GM15510 (cell line): ENCODE measurements around the gene TMPRSS11B.

Experiments
- POLR2A ChIP-seq: IDR thresholded peaks from 3 replicates; pipeline ENCODE4 v1.6.1; 2011; ENCODE audit warnings: borderline replicate concordance; ENCODE audit not compliant: insufficient read length; ENCODE audit errors: extremely low read depth

Gene TMPRSS11B

GRCh38 chr4:68245594-68245993, at the start of gene TMPRSS11B:
Gene TMPRSS11B (minus strand): TSS chr4:68245694. CDS start chr4:68245558, 136 bp downstream.
- no peak for TF ChIP-seq POLR2A

GRCh38 chr4:68291256-68291655, 45.8 kb upstream of the TMPRSS11B start:
- TF ChIP-seq POLR2A: no peak

GRCh38 chr4:68288393-68288740, 42.9 kb upstream of the TMPRSS11B start:
- no peak for TF ChIP-seq POLR2A

- no peak for TF ChIP-seq POLR2A
Measured at GRCh38 chr4:68287704-68288392, 42.4 kb upstream of the TMPRSS11B start.

GRCh38 chr4:68283714-68284113, 38.2 kb upstream of the TMPRSS11B start:
- TF ChIP-seq POLR2A: no peak

- TF ChIP-seq POLR2A: no peak
Measured at GRCh38 chr4:68283095-68283494, 37.6 kb upstream of the TMPRSS11B start.

- no peak for TF ChIP-seq POLR2A
Measured at GRCh38 chr4:68278029-68278428, 32.5 kb upstream of the TMPRSS11B start.

- no peak for TF ChIP-seq POLR2A
Measured at GRCh38 chr4:68277627-68278026, 32.1 kb upstream of the TMPRSS11B start.

- TF ChIP-seq POLR2A: no peak
Measured at GRCh38 chr4:68272860-68273259, 27.4 kb upstream of the TMPRSS11B start.

GRCh38 chr4:68272380-68272779, 26.9 kb upstream of the TMPRSS11B start:
- no peak for TF ChIP-seq POLR2A

GRCh38 chr4:68271851-68272357, 26.4 kb upstream of the TMPRSS11B start:
- TF ChIP-seq POLR2A: no peak

GRCh38 chr4:68267433-68267944, 22.0 kb upstream of the TMPRSS11B start:
- no peak for TF ChIP-seq POLR2A

GRCh38 chr4:68264875-68265565, 19.5 kb upstream of the TMPRSS11B start:
- TF ChIP-seq POLR2A: no peak

GRCh38 chr4:68259191-68259590, 13.7 kb upstream of the TMPRSS11B start:
- no peak for TF ChIP-seq POLR2A

- TF ChIP-seq POLR2A: no peak
Measured at GRCh38 chr4:68257719-68258118, 12.2 kb upstream of the TMPRSS11B start.

GRCh38 chr4:68256284-68256683, 10.8 kb upstream of the TMPRSS11B start:
- no peak for TF ChIP-seq POLR2A
